NCI-H2107 (cell line): ENCODE measurements around the gene MAB21L2.

Experiments used
- DNase-seq: peaks from one replicate; lab custom pipeline; 2025; lab: John Stamatoyannopoulos, UW

The MAB21L2 gene

DNA sequence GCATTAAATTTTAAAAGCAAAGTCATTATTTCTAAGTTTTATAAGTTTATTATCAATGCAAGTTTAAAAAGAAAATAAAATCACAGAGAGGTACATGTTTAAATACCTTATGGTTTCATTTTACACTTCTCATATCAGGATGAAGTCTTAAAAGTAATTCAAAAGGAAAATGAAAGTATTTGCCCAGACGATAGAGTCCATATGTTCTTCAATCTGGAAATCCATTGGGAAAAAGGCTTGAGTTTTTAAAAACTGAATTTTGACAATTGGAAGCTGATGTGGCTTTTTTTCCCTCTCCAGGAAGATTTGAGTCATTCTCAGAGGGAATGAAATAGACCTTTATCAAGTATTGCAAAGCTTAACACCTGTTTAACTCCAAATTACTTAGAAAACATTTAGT lies 37.1 kb downstream of the MAB21L2 start:
- no peak for DNase-seq

DNA sequence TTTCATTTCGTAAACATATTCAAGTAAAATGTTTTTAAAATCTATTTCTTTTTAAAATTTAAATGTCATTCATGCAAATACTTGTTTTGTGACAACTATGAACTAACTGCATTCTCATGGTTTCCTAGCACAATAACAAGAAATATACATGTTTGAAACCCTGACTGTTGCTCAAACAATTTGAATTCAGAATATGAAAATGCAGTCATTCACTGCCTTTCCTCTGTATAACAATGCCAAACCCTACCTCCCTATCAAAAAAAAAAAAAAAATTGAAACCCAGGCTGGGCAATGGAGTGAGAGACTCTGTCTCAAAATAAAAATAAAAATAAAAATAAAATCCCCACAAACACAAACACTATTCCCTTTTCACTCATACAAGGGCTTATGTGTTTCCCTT lies 42.1 kb downstream of the MAB21L2 start:
- no peak for DNase-seq

DNA sequence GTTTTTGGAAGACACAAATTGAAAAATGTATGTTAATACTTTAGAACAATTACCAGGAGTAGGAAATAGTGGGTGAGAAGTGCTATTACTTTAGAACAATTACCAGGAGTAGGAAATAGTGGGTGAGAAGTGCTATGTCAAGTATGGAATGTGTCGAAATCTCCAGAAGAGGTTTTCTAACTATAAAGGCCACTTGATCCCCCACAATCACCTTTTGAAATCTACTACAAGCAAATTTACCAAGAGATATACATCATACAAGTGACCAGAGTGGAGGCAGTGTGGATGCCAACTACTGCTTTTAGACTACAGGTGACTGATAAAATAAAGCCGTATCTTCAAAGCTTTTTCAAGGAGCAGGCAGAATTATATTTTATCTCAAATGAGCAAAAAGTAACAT lies 43.1 kb downstream of the MAB21L2 start:
- DNase-seq = no peak

DNA sequence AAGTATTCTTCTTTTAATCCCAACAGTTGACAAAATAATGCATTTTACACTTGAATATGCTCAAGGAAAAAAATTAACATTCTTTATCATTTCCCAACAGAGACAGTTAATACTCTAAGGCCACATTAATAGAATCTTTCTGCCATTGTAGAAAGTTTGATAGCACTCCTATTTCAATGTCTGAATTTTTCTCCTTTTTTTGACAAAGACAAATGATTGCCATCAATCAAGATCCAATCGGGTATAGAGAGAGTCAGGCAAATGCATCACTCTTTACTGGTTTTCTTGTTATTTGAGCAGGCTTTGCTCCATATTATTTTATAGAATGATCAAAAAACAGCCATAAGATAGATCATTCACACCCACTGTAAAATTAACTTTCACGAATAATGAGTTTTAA lies 46.1 kb downstream of the MAB21L2 start:
- no peak for DNase-seq

DNA sequence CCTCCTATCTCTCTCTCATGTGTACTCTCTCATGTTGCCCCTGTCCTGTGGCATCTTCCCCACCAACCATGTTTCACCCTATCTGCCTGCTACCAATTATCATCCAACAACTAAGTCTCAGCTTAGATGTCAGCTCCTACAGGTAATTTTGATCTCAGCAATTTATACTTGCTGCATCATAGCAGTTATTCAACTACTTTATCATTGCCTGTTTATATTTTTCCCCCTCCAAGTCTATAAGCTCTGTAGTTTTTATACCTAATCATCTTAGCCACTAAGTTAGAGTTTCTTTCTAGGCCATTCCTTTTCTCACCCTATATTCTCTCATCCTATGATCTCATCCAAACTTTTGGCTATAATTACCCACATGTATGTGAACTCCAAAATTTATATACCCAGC lies 50.7 kb downstream of the MAB21L2 start:
- DNase-seq = no peak
